Effector memory CD4-positive, alpha-beta T cell (primary cell): ENCODE results near the gene BOK.

ENCODE experiments used
- DNase-seq, 3 donors: peaks; one replicate each; pipeline ENCODE4 v3.0.0-alpha.2; 2020
- H3K27ac ChIP-seq: 2 replicates; pipeline ENCODE4 v1.7.0; 2013; ENCODE audit warnings: mild to moderate bottlenecking, low read length, moderate library complexity; ENCODE audit not compliant: insufficient read depth, poor library complexity, severe bottlenecking
- H3K27me3 ChIP-seq: replicated peaks from 2 replicates; pipeline ENCODE4 v1.7.0; 2013; ENCODE audit warnings: mild to moderate bottlenecking, low read length; ENCODE audit not compliant: insufficient read depth, control insufficient read depth, poor library complexity, severe bottlenecking
- H3K36me3 ChIP-seq: 2 replicates; pipeline ENCODE4 v1.7.0; 2013; ENCODE audit warnings: mild to moderate bottlenecking, low read length, moderate library complexity; ENCODE audit not compliant: control insufficient read depth, insufficient read depth
- H3K4me1 ChIP-seq: 2 replicates; pipeline ENCODE4 v1.7.0; 2013; ENCODE audit warnings: low read length, mild to moderate bottlenecking; ENCODE audit not compliant: control insufficient read depth, insufficient read depth, poor library complexity, severe bottlenecking
- H3K4me3 ChIP-seq: 2 replicates; pipeline ENCODE4 v1.7.0; 2013; ENCODE audit warnings: low read length, low read depth, mild to moderate bottlenecking; ENCODE audit not compliant: insufficient read depth, poor library complexity, severe bottlenecking
- H3K9me3 ChIP-seq: 2 replicates; pipeline ENCODE4 v1.7.0; 2013; ENCODE audit warnings: mild to moderate bottlenecking, low read length, moderate library complexity; ENCODE audit not compliant: control insufficient read depth

Gene BOK

GRCh38 chr2:241619597-241620418 is 61.3 kb downstream of the BOK start:
- Histone ChIP-seq H3K36me3 (no peaks in the 10 kb centered on the region), H3K9me3 (no peaks in the 10 kb centered on the region), H3K27ac (no peak overlapping the region), H3K4me1 (peaks cover 11% of the 10 kb centered on the region), H3K4me3 (no peak overlapping the region), H3K27me3 (no peaks in the 10 kb centered on the region)
- no peak for DNase-seq

GRCh38 chr2:241620419-241620769 is 61.8 kb downstream of the BOK start:
- Histone ChIP-seq H3K4me3 (no peak overlapping the region), H3K9me3 (no peaks in the 10 kb centered on the region), H3K4me1 (peaks cover 11% of the 10 kb centered on the region), H3K27ac (no peak overlapping the region), H3K36me3 (no peaks in the 10 kb centered on the region), H3K27me3 (no peaks in the 10 kb centered on the region)
- no peak for DNase-seq
